GM23338 (cell line): ENCODE results near the gene PKHD1. TPM values are rescaled to one million over a fixed set of nuclear protein-coding genes. Genes with fewer than 3 reads are reported as not detected.

ENCODE experiments used
- ATAC-seq: fragments of 200-7000 bp; cut with Tn5 transposase; 3 replicates; pipeline ENCODE4 v1.9.1; 2020
- DNase-seq: peaks from one replicate; pipeline ENCODE4 v3.0.0-alpha.2; 2015; ENCODE audit warnings: low spot score
- H2AFZ ChIP-seq: fragments of 200-600 bp; sonication (generic); 2 replicates; pipeline ENCODE4 v1.8.0; 2016; ENCODE audit warnings: antibody characterized with exemption, mild to moderate bottlenecking, moderate library complexity
- H3F3A ChIP-seq: fragments of 200-600 bp; sonication (generic); replicated peaks from 2 replicates; pipeline ENCODE4 v1.8.0; 2017; ENCODE audit warnings: antibody characterized with exemption, mixed run types, low read depth
- H3K27ac ChIP-seq: fragments of 200-600 bp; sonication (generic); 2 replicates; pipeline ENCODE4 v1.6.1; 2016; ENCODE audit warnings: low read depth
- H3K27me3 ChIP-seq: fragments of 200-600 bp; sonication (generic); 2 replicates; pipeline ENCODE4 v1.8.0; 2016; ENCODE audit warnings: mild to moderate bottlenecking, mixed run types, moderate library complexity; ENCODE audit not compliant: insufficient read depth
- H3K36me3 ChIP-seq: fragments of 200-600 bp; sonication (generic); 2 replicates; pipeline ENCODE4 v1.8.0; 2016; ENCODE audit warnings: mild to moderate bottlenecking; ENCODE audit not compliant: insufficient read depth
- H3K4me1 ChIP-seq: fragments of 200-600 bp; sonication (generic); 2 replicates; pipeline ENCODE4 v1.8.0; 2016; ENCODE audit warnings: mild to moderate bottlenecking, moderate library complexity; ENCODE audit not compliant: insufficient read depth
- H3K4me2 ChIP-seq: fragments of 200-600 bp; sonication (generic); 2 replicates; pipeline ENCODE4 v1.7.1; 2017; ENCODE audit warnings: mixed run types
- H3K4me3 ChIP-seq: fragments of 200-600 bp; sonication (generic); 2 replicates; pipeline ENCODE4 v1.6.1; 2016; ENCODE audit warnings: mixed run types
- H3K79me2 ChIP-seq: fragments of 200-600 bp; sonication (generic); replicated peaks from 2 replicates; pipeline ENCODE4 v1.8.0; 2017; ENCODE audit warnings: mild to moderate bottlenecking; ENCODE audit not compliant: insufficient read depth
- H3K9me2 ChIP-seq: fragments of 200-600 bp; sonication (generic); 2 replicates; pipeline ENCODE4 v1.8.0; 2017; ENCODE audit not compliant: insufficient read depth
- H4K20me1 ChIP-seq: fragments of 200-600 bp; sonication (generic); replicated peaks from 2 replicates; pipeline ENCODE4 v1.8.0; 2017; ENCODE audit warnings: mild to moderate bottlenecking; ENCODE audit not compliant: insufficient read depth
- H3K27ac Mint-ChIP-seq: 2 replicates; pipeline ENCODE4 v1.8.0; 2020; ENCODE audit warnings: inconsistent platforms, mild to moderate bottlenecking, moderate library complexity, mixed read lengths
- H3K27me3 Mint-ChIP-seq: 3 replicates; pipeline ENCODE4 v1.8.0; 2022; ENCODE audit warnings: low read depth, mild to moderate bottlenecking, moderate library complexity, mixed read lengths, inconsistent platforms; ENCODE audit not compliant: insufficient read depth, poor library complexity
- H3K36me3 Mint-ChIP-seq: 3 replicates; pipeline ENCODE4 v1.8.0; 2021; ENCODE audit warnings: low read depth, mild to moderate bottlenecking, inconsistent platforms, moderate library complexity, mixed read lengths
- H3K4me1 Mint-ChIP-seq: 3 replicates; pipeline ENCODE4 v1.8.0; 2020; ENCODE audit warnings: mild to moderate bottlenecking, inconsistent platforms, mixed read lengths
- H3K4me3 Mint-ChIP-seq: 3 replicates; pipeline ENCODE4 v1.8.0; 2021; ENCODE audit warnings: moderate library complexity, mild to moderate bottlenecking, inconsistent platforms, mixed read lengths
- H3K9me3 Mint-ChIP-seq: 3 replicates; pipeline ENCODE4 v1.8.0; 2020; ENCODE audit warnings: moderate library complexity, mild to moderate bottlenecking, inconsistent platforms, mixed read lengths
- CREB1 ChIP-seq: fragments of 250-450 bp; sonication (Bioruptor Pico); IDR thresholded peaks from 2 replicates; pipeline ENCODE4 v1.5.0; 2020; ENCODE audit warnings: low read depth, mild to moderate bottlenecking, moderate library complexity
- EZH2 ChIP-seq: fragments of 200-600 bp; sonication (generic); IDR thresholded peaks from one replicate; pipeline ENCODE4 v1.8.0; 2017; ENCODE audit warnings: antibody characterized with exemption, mild to moderate bottlenecking, low read depth; ENCODE audit not compliant: unreplicated experiment
- EZH2phosphoT487 ChIP-seq: fragments of 200-600 bp; sonication (generic); IDR thresholded peaks from one replicate; pipeline ENCODE4 v1.8.1; 2018; ENCODE audit warnings: antibody characterized with exemption; ENCODE audit not compliant: unreplicated experiment
- JUNB ChIP-seq: IDR thresholded peaks from one replicate; pipeline ENCODE4 v1.6.1; 2016; ENCODE audit warnings: antibody characterized with exemption; ENCODE audit not compliant: unreplicated experiment
- NANOG ChIP-seq: IDR thresholded peaks from 2 replicates; pipeline ENCODE4 v1.6.1; 2016; ENCODE audit warnings: antibody characterized with exemption, borderline replicate concordance
- POLR2AphosphoS5 ChIP-seq: IDR thresholded peaks from 2 replicates; pipeline ENCODE4 v1.6.1; 2016; ENCODE audit warnings: antibody characterized with exemption, low read depth
- STAT1 ChIP-seq: IDR thresholded peaks from one replicate; pipeline ENCODE4 v1.6.1; 2016; ENCODE audit warnings: antibody characterized with exemption; ENCODE audit not compliant: unreplicated experiment
- ZNF114 ChIP-seq: fragments of 250-450 bp; sonication (Bioruptor Pico); IDR thresholded peaks from 2 replicates; pipeline ENCODE4 v1.5.0; 2020; ENCODE audit warnings: mild to moderate bottlenecking, moderate library complexity
- ZNF331 ChIP-seq: fragments of 250-450 bp; sonication (Bioruptor Pico); IDR thresholded peaks from 2 replicates; pipeline ENCODE4 v1.5.0; 2020; ENCODE audit warnings: low read depth, mild to moderate bottlenecking, moderate library complexity
- polyA plus RNA-seq: library from polyadenylated mRNA; unstranded; fragments of >200 nt; fragmentation: Nextera tagmentation; extraction: Ambion mirVana; gene quantifications from 2 replicates; pipeline ENCODE4 v1.2.1, GENCODE V29; 2016
- total RNA-seq: library from RNA; depleted of rRNA; stranded (reverse); fragments of >200 nt; shearing (Covaris generic); gene quantifications from 2 replicates; pipeline ENCODE4 v1.2.3, GENCODE V29; 2014
- TF ChIP-seq, protein P1 (sequence below): fragments of 250-450 bp; sonication (Bioruptor Pico); IDR thresholded peaks from 2 replicates; pipeline ENCODE4 v1.5.0; 2020; ENCODE audit warnings: mild to moderate bottlenecking, moderate library complexity
- TF ChIP-seq, protein P2 (sequence below), 2 experiments: fragments of 200-600 bp in 1 of 2; sonication (generic) in 1 of 2; conservative IDR thresholded peaks; 2 replicates each; pipeline versions ENCODE4 v1.5.1 to v1.6.1; 2016 to 2017; ENCODE audit warnings: antibody characterized with exemption in 2 of 2, low read depth in 2 of 2, mild to moderate bottlenecking in 2 of 2, moderate library complexity in 1 of 2
- TF ChIP-seq, protein P3 (sequence below): IDR thresholded peaks from 2 replicates; pipeline ENCODE4 v1.6.1; 2016; ENCODE audit warnings: antibody characterized with exemption
- TF ChIP-seq, protein P4 (sequence below): IDR thresholded peaks from one replicate; pipeline ENCODE4 v1.6.1; 2018; ENCODE audit warnings: antibody characterized with exemption; ENCODE audit not compliant: unreplicated experiment

Gene PKHD1
- total and polyA plus RNA-seq, 2 experiments from 2014 or later: 0.03 to 0.07 TPM

DNA sequence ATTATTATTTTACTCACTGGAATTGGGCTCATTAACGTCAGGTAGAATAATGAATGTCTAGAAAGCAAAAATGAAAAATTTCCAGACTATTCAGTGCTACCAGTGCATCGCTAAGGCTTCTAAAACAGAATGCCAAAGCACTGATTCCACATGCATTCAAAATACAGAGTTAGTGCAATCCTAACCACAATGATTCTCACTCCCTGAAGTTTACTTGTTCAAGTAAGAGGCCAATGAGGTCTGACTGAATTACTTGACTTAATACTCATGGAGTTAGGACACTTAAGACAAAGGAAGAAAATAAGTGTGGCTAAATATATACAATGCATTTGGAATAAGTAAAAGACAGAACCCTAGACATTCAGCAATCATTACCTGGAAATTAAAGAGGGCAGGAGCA, 220.5 kb downstream of the PKHD1 start (continued):
- TF ChIP-seq, protein P1, sequence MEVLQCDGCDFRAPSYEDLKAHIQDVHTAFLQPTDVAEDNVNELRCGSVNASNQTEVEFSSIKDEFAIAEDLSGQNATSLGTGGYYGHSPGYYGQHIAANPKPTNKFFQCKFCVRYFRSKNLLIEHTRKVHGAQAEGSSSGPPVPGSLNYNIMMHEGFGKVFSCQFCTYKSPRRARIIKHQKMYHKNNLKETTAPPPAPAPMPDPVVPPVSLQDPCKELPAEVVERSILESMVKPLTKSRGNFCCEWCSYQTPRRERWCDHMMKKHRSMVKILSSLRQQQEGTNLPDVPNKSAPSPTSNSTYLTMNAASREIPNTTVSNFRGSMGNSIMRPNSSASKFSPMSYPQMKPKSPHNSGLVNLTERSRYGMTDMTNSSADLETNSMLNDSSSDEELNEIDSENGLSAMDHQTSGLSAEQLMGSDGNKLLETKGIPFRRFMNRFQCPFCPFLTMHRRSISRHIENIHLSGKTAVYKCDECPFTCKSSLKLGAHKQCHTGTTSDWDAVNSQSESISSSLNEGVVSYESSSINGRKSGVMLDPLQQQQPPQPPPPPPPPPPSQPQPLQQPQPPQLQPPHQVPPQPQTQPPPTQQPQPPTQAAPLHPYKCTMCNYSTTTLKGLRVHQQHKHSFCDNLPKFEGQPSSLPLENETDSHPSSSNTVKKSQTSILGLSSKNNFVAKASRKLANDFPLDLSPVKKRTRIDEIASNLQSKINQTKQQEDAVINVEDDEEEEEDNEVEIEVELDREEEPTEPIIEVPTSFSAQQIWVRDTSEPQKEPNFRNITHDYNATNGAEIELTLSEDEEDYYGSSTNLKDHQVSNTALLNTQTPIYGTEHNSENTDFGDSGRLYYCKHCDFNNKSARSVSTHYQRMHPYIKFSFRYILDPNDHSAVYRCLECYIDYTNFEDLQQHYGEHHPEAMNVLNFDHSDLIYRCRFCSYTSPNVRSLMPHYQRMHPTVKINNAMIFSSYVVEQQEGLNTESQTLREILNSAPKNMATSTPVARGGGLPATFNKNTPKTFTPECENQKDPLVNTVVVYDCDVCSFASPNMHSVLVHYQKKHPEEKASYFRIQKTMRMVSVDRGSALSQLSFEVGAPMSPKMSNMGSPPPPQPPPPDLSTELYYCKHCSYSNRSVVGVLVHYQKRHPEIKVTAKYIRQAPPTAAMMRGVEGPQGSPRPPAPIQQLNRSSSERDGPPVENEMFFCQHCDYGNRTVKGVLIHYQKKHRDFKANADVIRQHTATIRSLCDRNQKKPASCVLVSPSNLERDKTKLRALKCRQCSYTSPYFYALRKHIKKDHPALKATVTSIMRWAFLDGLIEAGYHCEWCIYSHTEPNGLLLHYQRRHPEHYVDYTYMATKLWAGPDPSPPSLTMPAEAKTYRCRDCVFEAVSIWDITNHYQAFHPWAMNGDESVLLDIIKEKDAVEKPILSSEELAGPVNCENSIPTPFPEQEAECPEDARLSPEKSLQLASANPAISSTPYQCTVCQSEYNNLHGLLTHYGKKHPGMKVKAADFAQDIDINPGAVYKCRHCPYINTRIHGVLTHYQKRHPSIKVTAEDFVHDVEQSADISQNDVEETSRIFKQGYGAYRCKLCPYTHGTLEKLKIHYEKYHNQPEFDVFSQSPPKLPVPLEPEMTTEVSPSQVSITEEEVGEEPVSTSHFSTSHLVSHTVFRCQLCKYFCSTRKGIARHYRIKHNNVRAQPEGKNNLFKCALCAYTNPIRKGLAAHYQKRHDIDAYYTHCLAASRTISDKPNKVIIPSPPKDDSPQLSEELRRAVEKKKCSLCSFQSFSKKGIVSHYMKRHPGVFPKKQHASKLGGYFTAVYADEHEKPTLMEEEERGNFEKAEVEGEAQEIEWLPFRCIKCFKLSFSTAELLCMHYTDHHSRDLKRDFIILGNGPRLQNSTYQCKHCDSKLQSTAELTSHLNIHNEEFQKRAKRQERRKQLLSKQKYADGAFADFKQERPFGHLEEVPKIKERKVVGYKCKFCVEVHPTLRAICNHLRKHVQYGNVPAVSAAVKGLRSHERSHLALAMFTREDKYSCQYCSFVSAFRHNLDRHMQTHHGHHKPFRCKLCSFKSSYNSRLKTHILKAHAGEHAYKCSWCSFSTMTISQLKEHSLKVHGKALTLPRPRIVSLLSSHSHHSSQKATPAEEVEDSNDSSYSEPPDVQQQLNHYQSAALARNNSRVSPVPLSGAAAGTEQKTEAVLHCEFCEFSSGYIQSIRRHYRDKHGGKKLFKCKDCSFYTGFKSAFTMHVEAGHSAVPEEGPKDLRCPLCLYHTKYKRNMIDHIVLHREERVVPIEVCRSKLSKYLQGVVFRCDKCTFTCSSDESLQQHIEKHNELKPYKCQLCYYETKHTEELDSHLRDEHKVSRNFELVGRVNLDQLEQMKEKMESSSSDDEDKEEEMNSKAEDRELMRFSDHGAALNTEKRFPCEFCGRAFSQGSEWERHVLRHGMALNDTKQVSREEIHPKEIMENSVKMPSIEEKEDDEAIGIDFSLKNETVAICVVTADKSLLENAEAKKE (CRISPR knock-in tag): no peak
- no peak for TF ChIP-seq EZH2
- TF ChIP-seq EZH2phosphoT487: no peak

DNA sequence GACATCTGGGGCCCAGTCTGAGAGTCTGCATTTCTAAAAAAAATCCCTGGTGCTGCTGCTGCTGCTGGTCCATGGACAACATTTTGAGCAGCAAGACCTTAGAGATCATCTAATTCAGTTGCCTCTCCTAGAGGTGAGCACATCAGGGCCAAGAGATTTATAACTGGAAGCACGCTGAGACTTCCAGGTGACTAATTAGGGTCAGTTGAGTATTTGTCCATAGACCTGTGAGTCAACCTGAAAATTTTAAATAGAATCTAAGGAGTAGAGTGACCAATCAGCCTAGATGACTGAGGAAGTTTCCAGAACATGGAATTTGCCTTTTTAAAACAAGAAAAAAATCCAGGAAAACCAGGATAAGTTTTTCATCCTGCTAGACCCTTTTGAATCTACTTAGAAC, 221.4 kb downstream of the PKHD1 start:
- Histone ChIP-seq H3K36me3 (no peaks in the 10 kb centered on the region), H4K20me1 (no peaks in the 10 kb centered on the region), H3K4me3 (no peak overlapping the region), H2AFZ (peak overlapping the region; percentile 61; the same call in 1 of the 2 replicates), H3K27ac (no peak overlapping the region), H3F3A (no peaks in the 10 kb centered on the region), H3K79me2 (no peaks in the 10 kb centered on the region), H3K9me2 (peaks cover 4% of the 10 kb centered on the region; the same call in 1 of the 2 replicates), H3K4me2 (peak overlapping the region; percentile 59), H3K4me1 (peaks cover 14% of the 10 kb centered on the region), H3K27me3 (no peaks in the 10 kb centered on the region)
- H3K27ac Mint-ChIP-seq: no peak overlapping the region
- no peak for ATAC-seq
- H3K4me1 Mint-ChIP-seq: peaks cover 13% of the 10 kb centered on the region
- DNase-seq: no peak
- no peaks in the 10 kb centered on the region for H3K27me3 Mint-ChIP-seq
- H3K36me3 Mint-ChIP-seq: no peaks in the 10 kb centered on the region
- H3K9me3 Mint-ChIP-seq: no peaks in the 10 kb centered on the region
- H3K4me3 Mint-ChIP-seq: no peak overlapping the region
- TF ChIP-seq ZNF114 (no peak), NANOG (no peak), STAT1 (no peak), EZH2 (no peak), CREB1 (CRISPR knock-in tag) (no peak), EZH2phosphoT487 (no peak), ZNF331 (CRISPR knock-in tag) (no peak), POLR2AphosphoS5 (no peak), JUNB (no peak)
- TF ChIP-seq, protein P2, sequence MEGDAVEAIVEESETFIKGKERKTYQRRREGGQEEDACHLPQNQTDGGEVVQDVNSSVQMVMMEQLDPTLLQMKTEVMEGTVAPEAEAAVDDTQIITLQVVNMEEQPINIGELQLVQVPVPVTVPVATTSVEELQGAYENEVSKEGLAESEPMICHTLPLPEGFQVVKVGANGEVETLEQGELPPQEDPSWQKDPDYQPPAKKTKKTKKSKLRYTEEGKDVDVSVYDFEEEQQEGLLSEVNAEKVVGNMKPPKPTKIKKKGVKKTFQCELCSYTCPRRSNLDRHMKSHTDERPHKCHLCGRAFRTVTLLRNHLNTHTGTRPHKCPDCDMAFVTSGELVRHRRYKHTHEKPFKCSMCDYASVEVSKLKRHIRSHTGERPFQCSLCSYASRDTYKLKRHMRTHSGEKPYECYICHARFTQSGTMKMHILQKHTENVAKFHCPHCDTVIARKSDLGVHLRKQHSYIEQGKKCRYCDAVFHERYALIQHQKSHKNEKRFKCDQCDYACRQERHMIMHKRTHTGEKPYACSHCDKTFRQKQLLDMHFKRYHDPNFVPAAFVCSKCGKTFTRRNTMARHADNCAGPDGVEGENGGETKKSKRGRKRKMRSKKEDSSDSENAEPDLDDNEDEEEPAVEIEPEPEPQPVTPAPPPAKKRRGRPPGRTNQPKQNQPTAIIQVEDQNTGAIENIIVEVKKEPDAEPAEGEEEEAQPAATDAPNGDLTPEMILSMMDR (conservative IDR thresholded peaks at IDR 0.05; ENCODE audit: low read depth in 2 of 2): no peak
- TF ChIP-seq, protein P3, sequence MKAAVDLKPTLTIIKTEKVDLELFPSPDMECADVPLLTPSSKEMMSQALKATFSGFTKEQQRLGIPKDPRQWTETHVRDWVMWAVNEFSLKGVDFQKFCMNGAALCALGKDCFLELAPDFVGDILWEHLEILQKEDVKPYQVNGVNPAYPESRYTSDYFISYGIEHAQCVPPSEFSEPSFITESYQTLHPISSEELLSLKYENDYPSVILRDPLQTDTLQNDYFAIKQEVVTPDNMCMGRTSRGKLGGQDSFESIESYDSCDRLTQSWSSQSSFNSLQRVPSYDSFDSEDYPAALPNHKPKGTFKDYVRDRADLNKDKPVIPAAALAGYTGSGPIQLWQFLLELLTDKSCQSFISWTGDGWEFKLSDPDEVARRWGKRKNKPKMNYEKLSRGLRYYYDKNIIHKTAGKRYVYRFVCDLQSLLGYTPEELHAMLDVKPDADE: no peak
- TF ChIP-seq, protein P4, sequence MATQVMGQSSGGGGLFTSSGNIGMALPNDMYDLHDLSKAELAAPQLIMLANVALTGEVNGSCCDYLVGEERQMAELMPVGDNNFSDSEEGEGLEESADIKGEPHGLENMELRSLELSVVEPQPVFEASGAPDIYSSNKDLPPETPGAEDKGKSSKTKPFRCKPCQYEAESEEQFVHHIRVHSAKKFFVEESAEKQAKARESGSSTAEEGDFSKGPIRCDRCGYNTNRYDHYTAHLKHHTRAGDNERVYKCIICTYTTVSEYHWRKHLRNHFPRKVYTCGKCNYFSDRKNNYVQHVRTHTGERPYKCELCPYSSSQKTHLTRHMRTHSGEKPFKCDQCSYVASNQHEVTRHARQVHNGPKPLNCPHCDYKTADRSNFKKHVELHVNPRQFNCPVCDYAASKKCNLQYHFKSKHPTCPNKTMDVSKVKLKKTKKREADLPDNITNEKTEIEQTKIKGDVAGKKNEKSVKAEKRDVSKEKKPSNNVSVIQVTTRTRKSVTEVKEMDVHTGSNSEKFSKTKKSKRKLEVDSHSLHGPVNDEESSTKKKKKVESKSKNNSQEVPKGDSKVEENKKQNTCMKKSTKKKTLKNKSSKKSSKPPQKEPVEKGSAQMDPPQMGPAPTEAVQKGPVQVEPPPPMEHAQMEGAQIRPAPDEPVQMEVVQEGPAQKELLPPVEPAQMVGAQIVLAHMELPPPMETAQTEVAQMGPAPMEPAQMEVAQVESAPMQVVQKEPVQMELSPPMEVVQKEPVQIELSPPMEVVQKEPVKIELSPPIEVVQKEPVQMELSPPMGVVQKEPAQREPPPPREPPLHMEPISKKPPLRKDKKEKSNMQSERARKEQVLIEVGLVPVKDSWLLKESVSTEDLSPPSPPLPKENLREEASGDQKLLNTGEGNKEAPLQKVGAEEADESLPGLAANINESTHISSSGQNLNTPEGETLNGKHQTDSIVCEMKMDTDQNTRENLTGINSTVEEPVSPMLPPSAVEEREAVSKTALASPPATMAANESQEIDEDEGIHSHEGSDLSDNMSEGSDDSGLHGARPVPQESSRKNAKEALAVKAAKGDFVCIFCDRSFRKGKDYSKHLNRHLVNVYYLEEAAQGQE: no peak
